DOHH2 (cell line): ENCODE results near the gene CAPN12.
"Not testable (repeated sequence)": the region's sequence is repeated elsewhere in the genome, so short reads cannot be mapped to it uniquely, and the experiment has no call there.

Source experiments
- H3F3A ChIP-seq: fragments of 200-600 bp; sonication (generic), shearing (Covaris generic); 2 replicates; pipeline ENCODE4 v1.6.0; 2016; ENCODE audit warnings: antibody characterized with exemption, mild to moderate bottlenecking; ENCODE audit not compliant: control insufficient read depth, insufficient read depth
- H3K27ac ChIP-seq: fragments of 200-600 bp; sonication (generic); 2 replicates; pipeline ENCODE4 v1.5.1; 2014; ENCODE audit warnings: low read depth, mild to moderate bottlenecking, low read length, moderate library complexity
- H3K27me3 ChIP-seq: fragments of 200-600 bp; sonication (generic); 2 replicates; pipeline ENCODE4 v1.6.1; 2014; ENCODE audit warnings: mild to moderate bottlenecking, low read length, mixed read lengths; ENCODE audit not compliant: control insufficient read depth
- H3K36me3 ChIP-seq: fragments of 200-600 bp; sonication (generic); 2 replicates; pipeline ENCODE4 v1.6.1; 2014; ENCODE audit warnings: mild to moderate bottlenecking, low read length, moderate library complexity, mixed read lengths; ENCODE audit not compliant: control insufficient read depth
- H3K4me1 ChIP-seq: fragments of 200-600 bp; sonication (generic); 2 replicates; pipeline ENCODE4 v1.6.1; 2014; ENCODE audit warnings: mild to moderate bottlenecking, low read length, mixed read lengths; ENCODE audit not compliant: control insufficient read depth
- H3K4me2 ChIP-seq: fragments of 200-600 bp; sonication (generic); 2 replicates; pipeline ENCODE4 v1.6.0; 2014; ENCODE audit warnings: mild to moderate bottlenecking, low read length, moderate library complexity
- H3K4me3 ChIP-seq: fragments of 200-600 bp; sonication (generic); 2 replicates; pipeline ENCODE4 v1.5.1; 2014; ENCODE audit warnings: mild to moderate bottlenecking, low read length, mixed read lengths
- H3K79me2 ChIP-seq: fragments of 200-600 bp; sonication (generic); 2 replicates; pipeline ENCODE4 v1.6.1; 2014; ENCODE audit warnings: mild to moderate bottlenecking, low read length, mixed read lengths; ENCODE audit not compliant: control insufficient read depth
- H3K9me2 ChIP-seq: fragments of 200-600 bp; sonication (generic); replicated peaks from 2 replicates; pipeline ENCODE4 v1.6.1; 2014; ENCODE audit warnings: mild to moderate bottlenecking, low read length, mixed read lengths; ENCODE audit not compliant: control insufficient read depth
- H3K9me3 ChIP-seq: fragments of 200-600 bp; sonication (generic); 2 replicates; pipeline ENCODE4 v1.6.1; 2014; ENCODE audit warnings: antibody characterized with exemption, low read length, mixed read lengths; ENCODE audit not compliant: control insufficient read depth, insufficient read depth
- H4K20me1 ChIP-seq: fragments of 200-600 bp; sonication (generic); 2 replicates; pipeline ENCODE4 v1.6.0; 2014; ENCODE audit warnings: low read depth, mild to moderate bottlenecking, antibody characterized with exemption, low read length, moderate library complexity; ENCODE audit not compliant: control insufficient read depth, insufficient read depth
- CTCF ChIP-seq: fragments of 200-600 bp; sonication (generic); IDR thresholded peaks from one replicate; pipeline ENCODE4 v1.5.1; 2014; ENCODE audit warnings: antibody characterized with exemption, mild to moderate bottlenecking, low read depth, low read length; ENCODE audit not compliant: poor library complexity, severe bottlenecking
- EZH2phosphoT487 ChIP-seq: fragments of 200-600 bp; sonication (generic); IDR thresholded peaks from 2 replicates; pipeline ENCODE4 v1.6.1; 2017; ENCODE audit warnings: borderline replicate concordance, mild to moderate bottlenecking, antibody characterized with exemption, low read length, moderate library complexity, mixed read lengths

The CAPN12 gene

DNA sequence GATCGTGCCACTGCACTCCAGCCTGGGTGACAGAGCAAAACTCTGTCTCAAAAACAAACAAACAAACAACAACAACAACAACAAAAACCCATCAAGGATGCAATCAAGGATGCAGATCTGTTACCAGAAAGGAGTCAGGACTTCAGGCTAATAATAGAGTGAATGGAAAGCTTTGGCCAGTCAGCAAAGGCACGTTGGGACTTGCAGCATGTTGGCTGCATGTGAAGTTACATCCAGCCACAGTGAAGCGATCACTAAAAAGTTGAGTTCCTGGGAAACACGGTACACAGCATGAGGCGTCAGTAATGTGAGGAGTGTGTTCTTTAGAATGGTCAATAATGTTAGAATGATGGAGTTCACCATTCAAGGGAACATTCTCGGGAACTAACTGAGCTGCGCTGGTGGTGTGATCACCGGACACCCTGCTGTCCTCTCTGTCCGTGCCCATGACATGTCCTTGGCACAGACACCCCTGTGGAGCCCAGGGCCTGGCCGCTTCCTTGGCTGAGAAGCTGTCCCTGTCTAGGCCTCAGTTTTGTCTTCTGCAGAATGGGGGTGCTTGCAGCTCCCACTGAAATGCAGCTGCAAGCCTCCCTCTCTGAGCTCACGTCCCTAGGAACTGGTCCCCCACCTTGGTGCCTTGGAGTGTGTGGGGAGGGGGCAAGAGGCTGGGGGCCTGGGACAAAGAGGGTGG, 42.4 kb upstream of the CAPN12 start:
- Histone ChIP-seq H3K27me3 (no peaks in the 10 kb centered on the region), H3K79me2 (no peaks in the 10 kb centered on the region), H4K20me1 (no peaks in the 10 kb centered on the region), H3K4me2 (no peak overlapping the region), H3K9me3 (no peaks in the 10 kb centered on the region), H3K4me3 (no peak overlapping the region), H3F3A (no peaks in the 10 kb centered on the region), H3K4me1 (no peaks in the 10 kb centered on the region), H3K27ac (no peak overlapping the region), H3K9me2 (no peaks in the 10 kb centered on the region), H3K36me3 (no peaks in the 10 kb centered on the region)
- TF ChIP-seq EZH2phosphoT487 (no peak), CTCF (no peak)

DNA sequence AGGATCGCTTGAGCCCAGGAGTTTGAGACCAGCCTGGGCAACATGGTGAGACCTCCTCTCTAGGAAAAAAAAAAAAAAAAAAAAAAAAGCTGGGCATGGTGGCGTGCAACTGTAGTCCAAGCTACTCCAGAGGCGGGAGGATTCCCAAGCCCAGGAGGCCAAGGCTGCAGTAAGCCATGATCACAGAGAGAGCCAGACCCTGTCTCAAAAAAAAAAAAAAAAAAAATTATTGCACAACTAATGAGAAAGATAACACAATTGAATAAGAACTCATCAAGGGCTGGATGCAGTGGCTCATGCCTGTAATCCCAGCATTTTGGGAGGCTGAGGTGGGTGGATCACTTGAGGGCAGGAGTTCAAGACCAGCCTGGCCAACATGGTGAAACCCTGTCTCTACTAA, 41.8 kb upstream of the CAPN12 start:
- not testable (repeated sequence) for H3K4me2 ChIP-seq, H3K9me3 ChIP-seq, H3K36me3 ChIP-seq, H4K20me1 ChIP-seq, H3K79me2 ChIP-seq, H3K27me3 ChIP-seq, H3K4me1 ChIP-seq, H3K9me2 ChIP-seq, H3F3A ChIP-seq, H3K27ac ChIP-seq, H3K4me3 ChIP-seq

- no peaks in the 10 kb centered on the region for H3K4me1 ChIP-seq
- no peaks in the 10 kb centered on the region for H3K79me2 ChIP-seq
- H3K9me2 ChIP-seq = no peaks in the 10 kb centered on the region
- H3K27ac ChIP-seq = no peak overlapping the region
- H3K9me3 ChIP-seq = no peaks in the 10 kb centered on the region
- TF ChIP-seq CTCF (no peak), EZH2phosphoT487 (no peak)
- no peak overlapping the region for H3K4me3 ChIP-seq
- peaks cover 4% of the 10 kb centered on the region; the same call in 1 of the 2 replicates for H3K27me3 ChIP-seq
- H3K4me2 ChIP-seq = no peak overlapping the region
- H3K36me3 ChIP-seq = no peaks in the 10 kb centered on the region
- no peaks in the 10 kb centered on the region for H3F3A ChIP-seq
- no peaks in the 10 kb centered on the region for H4K20me1 ChIP-seq
Observed at GRCh38 chr19:38785187-38785699, 41.0 kb upstream of the CAPN12 start.

- H3F3A ChIP-seq = no peaks in the 10 kb centered on the region
- H4K20me1 ChIP-seq = no peaks in the 10 kb centered on the region
- peaks cover 4% of the 10 kb centered on the region; the same call in 1 of the 2 replicates for H3K27me3 ChIP-seq
- no peaks in the 10 kb centered on the region for H3K4me1 ChIP-seq
- H3K27ac ChIP-seq = no peak overlapping the region
- no peak overlapping the region for H3K4me2 ChIP-seq
- no peaks in the 10 kb centered on the region for H3K9me3 ChIP-seq
- no peaks in the 10 kb centered on the region for H3K9me2 ChIP-seq
- H3K36me3 ChIP-seq = no peaks in the 10 kb centered on the region
- TF ChIP-seq CTCF = no peak
- no peak for TF ChIP-seq EZH2phosphoT487
- H3K79me2 ChIP-seq = no peaks in the 10 kb centered on the region
- H3K4me3 ChIP-seq = no peak overlapping the region
Observed at GRCh38 chr19:38784224-38784623, 40.0 kb upstream of the CAPN12 start.

GRCh38 chr19:38782212-38782611, 37.9 kb upstream of the CAPN12 start:
- H3F3A ChIP-seq, H3K27me3 ChIP-seq, H3K36me3 ChIP-seq, H3K4me3 ChIP-seq, H3K4me2 ChIP-seq, H3K4me1 ChIP-seq, H3K9me3 ChIP-seq, H3K27ac ChIP-seq, H3K79me2 ChIP-seq, H4K20me1 ChIP-seq, H3K9me2 ChIP-seq: not testable (repeated sequence)
